CD4-positive, alpha-beta T cell (primary cell): ENCODE measurements around the gene DISP2. TPM values are rescaled to one million over a fixed set of nuclear protein-coding genes. Genes with fewer than 3 reads are reported as not detected.
A peak's percentile ranks its signal among the peaks of the same experiment; 100 is the strongest.

Source experiments
- ATAC-seq: fragments of 200-7000 bp; cut with Tn5 transposase; one replicate; pipeline ENCODE4 v1.10.0; 2022; ENCODE audit warnings: mild to moderate bottlenecking; ENCODE audit not compliant: poor library complexity
- CTCF ChIA-PET: fragments of 350-600 bp; sonication (Branson Sonifier 250); formaldehyde crosslinking; loops from one replicate; lab custom pipeline; 2021; ENCODE audit warnings: antibody characterized with exemption, inconsistent platforms; lab: Charles Lee
- POLR2A ChIA-PET: fragments of 350-600 bp; sonication (Branson Sonifier 250); formaldehyde crosslinking; loops from one replicate; lab custom pipeline; 2021; ENCODE audit warnings: antibody characterized with exemption, inconsistent platforms; lab: Charles Lee
- DNase-seq, 14 experiments: peaks; one replicate each; pipeline ENCODE4 v3.0.0-alpha.2; 2013 to 2020; ENCODE audit warnings: mixed read lengths in 2 of 14
- H3K27ac ChIP-seq, 2 donors: one replicate each; pipeline versions ENCODE4 v1.5.1 to v1.7.0; 2013; ENCODE audit warnings: low read length in 2 of 2, low read depth in 1 of 2, mild to moderate bottlenecking in 1 of 2
- H3K27me3 ChIP-seq, 2 experiments: 1 replicate in 1 of 2; 2 replicates in 1 of 2; pipeline versions ENCODE4 v1.6.1 to v1.7.0; 2013; ENCODE audit warnings: low read length in 2 of 2, control low read depth in 1 of 2, mild to moderate bottlenecking in 1 of 2, moderate library complexity in 1 of 2; ENCODE audit not compliant: insufficient read depth in 2 of 2, control insufficient read depth in 1 of 2
- H3K36me3 ChIP-seq: one replicate; pipeline ENCODE4 v1.6.1; 2013; ENCODE audit warnings: low read length, control low read depth; ENCODE audit not compliant: insufficient read depth
- H3K4me1 ChIP-seq: one replicate; pipeline ENCODE4 v1.6.1; 2013; ENCODE audit warnings: low read length, control low read depth; ENCODE audit not compliant: insufficient read depth
- H3K4me3 ChIP-seq: one replicate; pipeline ENCODE4 v1.5.1; 2013; ENCODE audit warnings: mild to moderate bottlenecking, low read length, moderate library complexity
- H3K9me3 ChIP-seq, 2 experiments: 1 replicate in 1 of 2; 2 replicates in 1 of 2; pipeline versions ENCODE4 v1.6.1 to v1.7.0; 2013; ENCODE audit warnings: low read length in 2 of 2, mild to moderate bottlenecking in 2 of 2, control low read depth in 1 of 2, moderate library complexity in 1 of 2; ENCODE audit not compliant: control insufficient read depth in 1 of 2, insufficient read depth in 1 of 2
- H3K27ac Mint-ChIP-seq: one replicate; pipeline ENCODE4 v1.8.0; 2020; ENCODE audit warnings: mixed read lengths
- H3K27me3 Mint-ChIP-seq: one replicate; pipeline ENCODE4 v1.8.0; 2021; ENCODE audit warnings: mixed read lengths
- H3K36me3 Mint-ChIP-seq: one replicate; pipeline ENCODE4 v1.8.0; 2021; ENCODE audit warnings: low read depth, mixed read lengths
- H3K4me1 Mint-ChIP-seq: one replicate; pipeline ENCODE4 v1.8.0; 2021; ENCODE audit warnings: low read depth, mixed read lengths
- H3K4me3 Mint-ChIP-seq: one replicate; pipeline ENCODE4 v1.8.0; 2020; ENCODE audit warnings: mild to moderate bottlenecking, mixed read lengths
- H3K9me3 Mint-ChIP-seq: one replicate; pipeline ENCODE4 v1.8.0; 2020; ENCODE audit warnings: mixed read lengths
- CTCF ChIP-seq: fragments of 200-600 bp; IDR thresholded peaks from one replicate; pipeline ENCODE4 v1.8.0; 2022; ENCODE audit warnings: antibody characterized with exemption, mild to moderate bottlenecking
- intact Hi-C, 2 experiments: fragments of 100-400 bp; cut with DNase I in 1 of 2; cut with micrococcal nuclease in 1 of 2; formaldehyde crosslinking; loops; one replicate each; pipeline versions ENCODE4 v1.15.1 to v1.9.0; 2023 to 2025; cut with DNase I, micrococcal nuclease
- total RNA-seq, 174 experiments: library from RNA in 2 of 174; stranded (reverse) in 2 of 174; gene quantifications; one replicate each; pipeline ENCODE4 v1.2.3 and lab custom pipeline; 2021 to 2026

Gene DISP2
- total RNA-seq, 2 experiments from 2014 or later = 0.03 to 0.06 TPM

- Mint-ChIP-seq H3K9me3 (no peaks in the 10 kb centered on the region), H3K4me1 (peaks cover 21% of the 10 kb centered on the region), H3K27me3 (no peaks in the 10 kb centered on the region), H3K27ac (no peak overlapping the region), H3K36me3 (peaks cover 4% of the 10 kb centered on the region), H3K4me3 (no peak overlapping the region)
- ATAC-seq (no peak), DNase-seq (peak in 1 of 14 experiments; percentile 6)
- ChIA-PET POLR2A (interaction anchor here (0.6 kb wide), 1 partner anchor 37 kb away, joined by 6 read pairs; no protein-coding TSS in a partner anchor), CTCF (no interaction called here)
- no peak overlapping the region for H3K27ac ChIP-seq
- no peaks in the 10 kb centered on the region for H3K27me3 ChIP-seq
- no peaks in the 10 kb centered on the region for H3K9me3 ChIP-seq
- H3K36me3 ChIP-seq = no peaks in the 10 kb centered on the region
- H3K4me3 ChIP-seq = no peak overlapping the region
- intact Hi-C loops = no loop called here
- H3K4me1 ChIP-seq = peaks cover 33% of the 10 kb centered on the region
- no peak for TF ChIP-seq CTCF
These were observed 6.2 kb downstream of the DISP2 start for GRCh38 chr15:40364251-40364650.

GRCh38 chr15:40365016-40365415 lies 7.0 kb downstream of the DISP2 start:
- H3K27ac ChIP-seq = no peak overlapping the region
- intact Hi-C loops = no loop called here
- no peaks in the 10 kb centered on the region for H3K9me3 ChIP-seq
- Mint-ChIP-seq H3K27ac (no peak overlapping the region), H3K9me3 (no peaks in the 10 kb centered on the region), H3K27me3 (no peaks in the 10 kb centered on the region), H3K36me3 (peaks cover 4% of the 10 kb centered on the region), H3K4me3 (peak overlapping the region; percentile 54), H3K4me1 (peaks cover 17% of the 10 kb centered on the region)
- no peak for DNase-seq
- H3K4me3 ChIP-seq = no peak overlapping the region
- CTCF ChIA-PET = no interaction called here
- H3K4me1 ChIP-seq = peaks cover 33% of the 10 kb centered on the region
- no peaks in the 10 kb centered on the region for H3K36me3 ChIP-seq
- no peak for TF ChIP-seq CTCF
- POLR2A ChIA-PET = interaction anchor here (1.0 kb wide), 1 partner anchor 40 kb away, joined by 7 read pairs; the partner anchor contains the start of gene IVD
- no peak for ATAC-seq
- H3K27me3 ChIP-seq = no peaks in the 10 kb centered on the region

GRCh38 chr15:40365624-40366456 lies 7.8 kb downstream of the DISP2 start:
- Mint-ChIP-seq H3K36me3 (peaks cover 4% of the 10 kb centered on the region), H3K4me3 (peak overlapping the region; percentile 54), H3K27ac (no peak overlapping the region), H3K4me1 (peaks cover 17% of the 10 kb centered on the region), H3K27me3 (no peaks in the 10 kb centered on the region), H3K9me3 (no peaks in the 10 kb centered on the region)
- no peak for DNase-seq
- Histone ChIP-seq H3K27me3 (no peaks in the 10 kb centered on the region), H3K4me1 (peaks cover 33% of the 10 kb centered on the region), H3K9me3 (no peaks in the 10 kb centered on the region), H3K4me3 (no peak overlapping the region), H3K36me3 (no peaks in the 10 kb centered on the region), H3K27ac (no peak overlapping the region)
- ChIA-PET POLR2A (interaction anchor here (1.0 kb wide), 1 partner anchor 40 kb away, joined by 7 read pairs; the partner anchor contains the start of gene IVD), CTCF (interaction anchor here (5.0 kb wide), 1 partner anchor 22 kb away, joined by 23 read pairs; no protein-coding TSS in a partner anchor)
- ATAC-seq = no peak
- TF ChIP-seq CTCF = no peak
- intact Hi-C loops = loop anchor here in 1 of 2 experiments (2.0 kb wide), 1 partner anchor 21 kb away; no protein-coding TSS in a partner anchor
